WTC11 (cell line): ENCODE results near the gene UBE2S. TPM values are rescaled to one million over a fixed set of nuclear protein-coding genes. Genes with fewer than 3 reads are reported as not detected.

Source experiments
- ATAC-seq: fragments of 200-7000 bp; cut with Tn5 transposase; 2 replicates; pipeline ENCODE4 v1.10.0; 2021; ENCODE audit warnings: mild to moderate bottlenecking, moderate library complexity
- CTCF ChIA-PET: fragments of 300-600 bp; sonication (Branson Sonifier 250); formaldehyde crosslinking; loops from one replicate; lab custom pipeline; 2021; ENCODE audit warnings: antibody characterized with exemption; lab: Charles Lee
- POLR2A ChIA-PET: fragments of 350-600 bp; sonication (Branson Sonifier 250); formaldehyde crosslinking; loops from one replicate; lab custom pipeline; 2021; ENCODE audit warnings: antibody characterized with exemption; lab: Charles Lee
- DNase-seq: peaks from one replicate; pipeline ENCODE4 v3.0.0; 2021; ENCODE audit warnings: low spot score
- H3K27ac Mint-ChIP-seq: 2 replicates; pipeline ENCODE4 v1.8.0; 2021; ENCODE audit warnings: mixed read lengths
- H3K27me3 Mint-ChIP-seq: 2 replicates; pipeline ENCODE4 v1.8.0; 2021; ENCODE audit warnings: low read depth, mild to moderate bottlenecking, moderate library complexity, mixed read lengths
- H3K36me3 Mint-ChIP-seq: 2 replicates; pipeline ENCODE4 v1.8.0; 2021; ENCODE audit warnings: mixed read lengths
- H3K4me1 Mint-ChIP-seq: 2 replicates; pipeline ENCODE4 v1.8.0; 2022; ENCODE audit warnings: mixed read lengths
- H3K4me3 Mint-ChIP-seq: 2 replicates; pipeline ENCODE4 v1.8.0; 2021; ENCODE audit warnings: mild to moderate bottlenecking, moderate library complexity, mixed read lengths
- H3K9me3 Mint-ChIP-seq: 2 replicates; pipeline ENCODE4 v1.8.0; 2021; ENCODE audit warnings: mixed read lengths
- ETV6 ChIP-seq: sonication (generic); formaldehyde crosslinking; IDR thresholded peaks from 2 replicates; pipeline ENCODE4 v1.8.1; 2022; ENCODE audit warnings: mild to moderate bottlenecking, missing genetic modification reagents
- FOXP1 ChIP-seq: sonication (generic); formaldehyde crosslinking; IDR thresholded peaks from 2 replicates; pipeline ENCODE4 v1.8.0; 2022; ENCODE audit warnings: missing genetic modification reagents, mild to moderate bottlenecking, moderate library complexity, borderline replicate concordance
- GRHL2 ChIP-seq: fragments of 250-450 bp; sonication (Bioruptor Pico); IDR thresholded peaks from 2 replicates; pipeline ENCODE4 v1.8.0; 2022; ENCODE audit warnings: mild to moderate bottlenecking, moderate library complexity; ENCODE audit not compliant: insufficient replicate concordance, severe bottlenecking
- HMGA2 ChIP-seq: fragments of 250-450 bp; sonication (Bioruptor Pico); IDR thresholded peaks from 2 replicates; pipeline ENCODE4 v1.4.0; 2021; ENCODE audit warnings: mild to moderate bottlenecking, moderate library complexity
- MXD4 ChIP-seq: fragments of 250-450 bp; sonication (Bioruptor Pico); IDR thresholded peaks from 2 replicates; pipeline ENCODE4 v1.8.0; 2021; ENCODE audit warnings: mild to moderate bottlenecking, moderate library complexity, borderline replicate concordance
- NFE2L1 ChIP-seq: sonication (generic); formaldehyde crosslinking; IDR thresholded peaks from 2 replicates; pipeline ENCODE4 v1.8.1; 2023; ENCODE audit warnings: missing genetic modification reagents
- NFYB ChIP-seq: sonication (generic); formaldehyde crosslinking; conservative IDR thresholded peaks from 2 replicates; pipeline ENCODE4 v1.8.0; 2022; ENCODE audit warnings: low read depth, missing genetic modification reagents
- NR1H2 ChIP-seq: sonication (generic); formaldehyde crosslinking; IDR thresholded peaks from 2 replicates; pipeline ENCODE4 v1.9.0; 2021; ENCODE audit warnings: mild to moderate bottlenecking, moderate library complexity, missing genetic modification reagents
- SOX15 ChIP-seq: fragments of 250-450 bp; sonication (Bioruptor Pico); IDR thresholded peaks from 2 replicates; pipeline ENCODE4 v1.9.0; 2021; ENCODE audit warnings: mild to moderate bottlenecking
- TCF7 ChIP-seq: sonication (generic); formaldehyde crosslinking; IDR thresholded peaks from 2 replicates; pipeline ENCODE4 v1.8.0; 2022; ENCODE audit warnings: mild to moderate bottlenecking, low read depth, missing genetic modification reagents, moderate library complexity
- ZNF121 ChIP-seq: sonication (generic); formaldehyde crosslinking; IDR thresholded peaks from 2 replicates; pipeline ENCODE4 v1.8.0; 2023; ENCODE audit warnings: missing genetic modification reagents
- ZNF263 ChIP-seq: sonication (generic); formaldehyde crosslinking; IDR thresholded peaks from 2 replicates; pipeline ENCODE4 v1.8.1; 2022; ENCODE audit warnings: low read depth, mild to moderate bottlenecking, moderate library complexity, missing genetic modification reagents
- ZNF317 ChIP-seq: sonication (generic); formaldehyde crosslinking; IDR thresholded peaks from 2 replicates; pipeline ENCODE4 v1.8.1; 2023; ENCODE audit warnings: low read depth, mild to moderate bottlenecking, moderate library complexity, missing genetic modification reagents, borderline replicate concordance
- total RNA-seq: library from RNA; stranded (reverse); gene quantifications from 3 replicates; pipeline ENCODE4 v1.2.3, GENCODE V29; 2021
- TF ChIP-seq, protein P1 (sequence below): sonication (generic); formaldehyde crosslinking; IDR thresholded peaks from 2 replicates; pipeline ENCODE4 v1.8.1; 2023; ENCODE audit warnings: mild to moderate bottlenecking, missing genetic modification reagents, borderline replicate concordance
- TF ChIP-seq, protein P2 (sequence below): fragments of 250-450 bp; sonication (Bioruptor Pico); IDR thresholded peaks from 2 replicates; pipeline ENCODE4 v1.8.0; 2021; ENCODE audit warnings: mild to moderate bottlenecking
- TF ChIP-seq, protein P3 (sequence below): sonication (generic); formaldehyde crosslinking; IDR thresholded peaks from 2 replicates; pipeline ENCODE4 v1.8.0; 2022; ENCODE audit warnings: missing genetic modification reagents
- TF ChIP-seq, protein P4 (sequence below): fragments of 250-450 bp; sonication (Bioruptor Pico); conservative IDR thresholded peaks from 2 replicates; pipeline ENCODE4 v1.9.0; 2021; ENCODE audit warnings: mild to moderate bottlenecking
- TF ChIP-seq, protein P5 (sequence below): sonication (generic); formaldehyde crosslinking; IDR thresholded peaks from 2 replicates; pipeline ENCODE4 v1.8.1; 2022; ENCODE audit warnings: mild to moderate bottlenecking, moderate library complexity, missing genetic modification reagents
- TF ChIP-seq, protein P6 (sequence below): sonication (generic); formaldehyde crosslinking; IDR thresholded peaks from 2 replicates; pipeline ENCODE4 v1.8.1; 2022; ENCODE audit warnings: mild to moderate bottlenecking, missing genetic modification reagents, moderate library complexity, borderline replicate concordance

UBE2S gene
- total RNA-seq, 1 experiment from 2014 or later: 442 TPM

DNA sequence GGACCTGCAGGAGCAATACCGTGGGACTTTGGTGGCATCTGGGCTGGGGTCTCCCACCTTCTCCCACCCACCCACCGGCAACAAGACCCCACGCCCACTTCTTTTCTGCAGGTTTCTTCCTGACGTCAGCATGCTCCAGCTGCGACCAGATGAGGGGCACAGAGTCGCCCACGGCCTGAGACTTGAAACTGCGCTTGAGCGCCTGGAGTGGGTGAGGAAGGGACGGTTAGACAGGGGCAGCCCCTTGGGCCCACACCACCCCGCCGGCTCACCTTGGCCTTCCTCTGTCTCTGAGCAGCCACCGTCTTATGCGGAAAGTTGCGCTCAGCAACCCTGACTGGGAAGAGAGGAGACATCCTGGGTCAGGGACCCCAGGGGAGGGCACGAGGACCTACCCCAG, 46.7 kb downstream of the UBE2S start (continued):
- TF ChIP-seq, protein P1, sequence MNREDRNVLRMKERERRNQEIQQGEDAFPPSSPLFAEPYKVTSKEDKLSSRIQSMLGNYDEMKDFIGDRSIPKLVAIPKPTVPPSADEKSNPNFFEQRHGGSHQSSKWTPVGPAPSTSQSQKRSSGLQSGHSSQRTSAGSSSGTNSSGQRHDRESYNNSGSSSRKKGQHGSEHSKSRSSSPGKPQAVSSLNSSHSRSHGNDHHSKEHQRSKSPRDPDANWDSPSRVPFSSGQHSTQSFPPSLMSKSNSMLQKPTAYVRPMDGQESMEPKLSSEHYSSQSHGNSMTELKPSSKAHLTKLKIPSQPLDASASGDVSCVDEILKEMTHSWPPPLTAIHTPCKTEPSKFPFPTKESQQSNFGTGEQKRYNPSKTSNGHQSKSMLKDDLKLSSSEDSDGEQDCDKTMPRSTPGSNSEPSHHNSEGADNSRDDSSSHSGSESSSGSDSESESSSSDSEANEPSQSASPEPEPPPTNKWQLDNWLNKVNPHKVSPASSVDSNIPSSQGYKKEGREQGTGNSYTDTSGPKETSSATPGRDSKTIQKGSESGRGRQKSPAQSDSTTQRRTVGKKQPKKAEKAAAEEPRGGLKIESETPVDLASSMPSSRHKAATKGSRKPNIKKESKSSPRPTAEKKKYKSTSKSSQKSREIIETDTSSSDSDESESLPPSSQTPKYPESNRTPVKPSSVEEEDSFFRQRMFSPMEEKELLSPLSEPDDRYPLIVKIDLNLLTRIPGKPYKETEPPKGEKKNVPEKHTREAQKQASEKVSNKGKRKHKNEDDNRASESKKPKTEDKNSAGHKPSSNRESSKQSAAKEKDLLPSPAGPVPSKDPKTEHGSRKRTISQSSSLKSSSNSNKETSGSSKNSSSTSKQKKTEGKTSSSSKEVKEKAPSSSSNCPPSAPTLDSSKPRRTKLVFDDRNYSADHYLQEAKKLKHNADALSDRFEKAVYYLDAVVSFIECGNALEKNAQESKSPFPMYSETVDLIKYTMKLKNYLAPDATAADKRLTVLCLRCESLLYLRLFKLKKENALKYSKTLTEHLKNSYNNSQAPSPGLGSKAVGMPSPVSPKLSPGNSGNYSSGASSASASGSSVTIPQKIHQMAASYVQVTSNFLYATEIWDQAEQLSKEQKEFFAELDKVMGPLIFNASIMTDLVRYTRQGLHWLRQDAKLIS (CRISPR knock-in tag): no peak
- TF ChIP-seq, protein P2, sequence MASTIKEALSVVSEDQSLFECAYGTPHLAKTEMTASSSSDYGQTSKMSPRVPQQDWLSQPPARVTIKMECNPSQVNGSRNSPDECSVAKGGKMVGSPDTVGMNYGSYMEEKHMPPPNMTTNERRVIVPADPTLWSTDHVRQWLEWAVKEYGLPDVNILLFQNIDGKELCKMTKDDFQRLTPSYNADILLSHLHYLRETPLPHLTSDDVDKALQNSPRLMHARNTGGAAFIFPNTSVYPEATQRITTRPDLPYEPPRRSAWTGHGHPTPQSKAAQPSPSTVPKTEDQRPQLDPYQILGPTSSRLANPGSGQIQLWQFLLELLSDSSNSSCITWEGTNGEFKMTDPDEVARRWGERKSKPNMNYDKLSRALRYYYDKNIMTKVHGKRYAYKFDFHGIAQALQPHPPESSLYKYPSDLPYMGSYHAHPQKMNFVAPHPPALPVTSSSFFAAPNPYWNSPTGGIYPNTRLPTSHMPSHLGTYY (CRISPR knock-in tag): no peak
- TF ChIP-seq ZNF121 (no peak), ZNF263 (CRISPR knock-in tag) (no peak), NFE2L1 (CRISPR knock-in tag) (no peak), ZNF317 (CRISPR knock-in tag) (no peak), HMGA2 (CRISPR knock-in tag) (no peak)
- TF ChIP-seq, protein P3, sequence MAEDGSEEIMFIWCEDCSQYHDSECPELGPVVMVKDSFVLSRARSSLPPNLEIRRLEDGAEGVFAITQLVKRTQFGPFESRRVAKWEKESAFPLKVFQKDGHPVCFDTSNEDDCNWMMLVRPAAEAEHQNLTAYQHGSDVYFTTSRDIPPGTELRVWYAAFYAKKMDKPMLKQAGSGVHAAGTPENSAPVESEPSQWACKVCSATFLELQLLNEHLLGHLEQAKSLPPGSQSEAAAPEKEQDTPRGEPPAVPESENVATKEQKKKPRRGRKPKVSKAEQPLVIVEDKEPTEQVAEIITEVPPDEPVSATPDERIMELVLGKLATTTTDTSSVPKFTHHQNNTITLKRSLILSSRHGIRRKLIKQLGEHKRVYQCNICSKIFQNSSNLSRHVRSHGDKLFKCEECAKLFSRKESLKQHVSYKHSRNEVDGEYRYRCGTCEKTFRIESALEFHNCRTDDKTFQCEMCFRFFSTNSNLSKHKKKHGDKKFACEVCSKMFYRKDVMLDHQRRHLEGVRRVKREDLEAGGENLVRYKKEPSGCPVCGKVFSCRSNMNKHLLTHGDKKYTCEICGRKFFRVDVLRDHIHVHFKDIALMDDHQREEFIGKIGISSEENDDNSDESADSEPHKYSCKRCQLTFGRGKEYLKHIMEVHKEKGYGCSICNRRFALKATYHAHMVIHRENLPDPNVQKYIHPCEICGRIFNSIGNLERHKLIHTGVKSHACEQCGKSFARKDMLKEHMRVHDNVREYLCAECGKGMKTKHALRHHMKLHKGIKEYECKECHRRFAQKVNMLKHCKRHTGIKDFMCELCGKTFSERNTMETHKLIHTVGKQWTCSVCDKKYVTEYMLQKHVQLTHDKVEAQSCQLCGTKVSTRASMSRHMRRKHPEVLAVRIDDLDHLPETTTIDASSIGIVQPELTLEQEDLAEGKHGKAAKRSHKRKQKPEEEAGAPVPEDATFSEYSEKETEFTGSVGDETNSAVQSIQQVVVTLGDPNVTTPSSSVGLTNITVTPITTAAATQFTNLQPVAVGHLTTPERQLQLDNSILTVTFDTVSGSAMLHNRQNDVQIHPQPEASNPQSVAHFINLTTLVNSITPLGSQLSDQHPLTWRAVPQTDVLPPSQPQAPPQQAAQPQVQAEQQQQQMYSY (CRISPR knock-in tag): no peak

DNA sequence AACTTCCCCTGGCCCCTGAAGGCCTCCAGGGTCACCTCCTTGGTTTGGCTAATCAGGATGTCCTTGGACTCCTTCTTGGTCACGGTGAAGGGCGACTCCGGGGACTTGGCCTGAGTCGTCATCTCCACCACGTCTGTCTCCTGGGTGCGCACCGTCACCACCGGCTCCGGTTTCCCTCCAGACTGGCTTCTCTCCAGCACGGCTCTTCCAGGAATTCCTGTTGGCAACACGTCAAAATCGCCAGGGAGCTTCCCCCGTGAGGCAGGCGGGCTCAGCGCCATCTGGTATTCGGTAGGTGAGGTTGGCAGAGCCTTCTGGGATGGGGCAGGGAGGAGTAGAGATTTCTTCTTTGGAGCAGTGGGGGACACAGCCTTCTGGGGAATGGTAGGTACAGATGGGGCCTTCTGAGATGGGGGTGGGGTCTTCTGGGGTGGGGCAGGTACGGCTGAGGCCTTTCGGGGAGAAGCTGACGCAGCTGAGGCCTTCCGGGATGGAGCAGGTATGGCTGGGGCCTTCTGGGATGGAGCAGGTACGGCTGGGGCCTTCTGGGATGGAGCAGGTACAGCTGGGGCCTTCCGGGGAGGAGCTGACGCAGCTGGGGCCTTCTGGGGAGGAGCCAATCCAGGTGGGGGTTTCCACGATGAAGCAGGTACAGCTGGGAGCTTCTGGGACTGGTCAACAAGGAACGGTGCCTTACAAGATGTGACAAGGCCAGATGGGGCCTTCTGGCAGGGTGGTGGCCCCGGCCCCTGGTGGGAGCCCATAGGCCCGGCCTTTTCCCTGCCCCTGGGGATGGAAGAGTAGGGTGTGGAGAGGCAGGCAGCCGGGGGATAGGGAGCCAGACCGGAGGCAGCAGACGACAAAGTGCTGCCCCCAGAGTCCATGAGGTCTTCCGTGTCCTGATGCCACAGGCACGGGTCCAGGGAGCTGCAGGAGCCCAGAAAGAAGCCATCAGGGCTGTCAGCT, 48.4 kb downstream of the UBE2S start:
- ChIA-PET CTCF (interaction anchor here (0.7 to 1.8 kb wide), 3 partner anchors 25 to 58 kb away, joined by 3 to 8 read pairs (median 5); partner anchors contain the start of gene TMEM238), POLR2A (interaction anchor here (1.8 kb wide), 1 partner anchor 20 kb away, joined by 4 read pairs; the partner anchor contains the start of gene KMT5C)
- Mint-ChIP-seq H3K4me1 (peaks cover 7% of the 10 kb centered on the region), H3K4me3 (no peak overlapping the region), H3K27ac (no peak overlapping the region), H3K36me3 (no peaks in the 10 kb centered on the region), H3K27me3 (peaks cover 60% of the 10 kb centered on the region), H3K9me3 (no peaks in the 10 kb centered on the region)
- DNase-seq (no peak), ATAC-seq (no peak)
- TF ChIP-seq, protein P4, sequence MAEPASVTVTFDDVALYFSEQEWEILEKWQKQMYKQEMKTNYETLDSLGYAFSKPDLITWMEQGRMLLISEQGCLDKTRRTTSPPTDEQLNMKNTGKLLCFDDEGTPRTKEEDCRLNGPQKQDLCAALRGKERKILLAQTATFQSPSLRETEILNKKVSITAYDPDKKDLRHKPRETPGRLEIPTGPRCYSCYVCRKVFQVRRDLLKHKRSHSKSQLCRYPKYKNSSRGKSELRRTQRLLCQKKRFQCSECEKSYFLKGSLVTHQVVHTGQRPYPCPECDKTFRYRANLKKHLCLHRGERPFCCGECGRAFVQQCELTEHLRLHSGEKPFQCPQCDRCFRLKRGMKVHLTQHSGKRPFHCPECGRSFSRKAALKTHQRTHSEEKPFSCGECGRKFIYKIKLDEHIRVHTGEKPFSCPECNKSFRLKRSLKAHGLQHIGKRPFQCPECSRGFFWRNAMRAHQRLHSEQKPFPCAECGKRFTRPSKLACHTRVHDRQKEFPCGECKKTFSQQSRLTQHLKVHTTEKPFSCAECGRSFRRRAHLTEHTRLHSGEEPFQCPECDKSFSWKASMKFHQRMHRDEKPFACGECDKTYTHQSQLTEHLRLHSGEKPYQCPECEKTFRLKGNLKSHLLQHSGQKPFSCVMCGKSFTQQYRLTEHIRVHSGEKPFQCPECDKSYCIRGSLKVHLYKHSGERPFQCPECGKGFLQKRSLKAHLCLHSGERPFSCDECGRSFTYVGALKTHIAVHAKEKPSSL (CRISPR knock-in tag): no peak
- TF ChIP-seq, protein P5, sequence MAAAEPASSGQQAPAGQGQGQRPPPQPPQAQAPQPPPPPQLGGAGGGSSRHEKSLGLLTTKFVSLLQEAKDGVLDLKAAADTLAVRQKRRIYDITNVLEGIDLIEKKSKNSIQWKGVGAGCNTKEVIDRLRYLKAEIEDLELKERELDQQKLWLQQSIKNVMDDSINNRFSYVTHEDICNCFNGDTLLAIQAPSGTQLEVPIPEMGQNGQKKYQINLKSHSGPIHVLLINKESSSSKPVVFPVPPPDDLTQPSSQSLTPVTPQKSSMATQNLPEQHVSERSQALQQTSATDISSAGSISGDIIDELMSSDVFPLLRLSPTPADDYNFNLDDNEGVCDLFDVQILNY: no peak
- TF ChIP-seq TCF7 (no peak), MXD4 (CRISPR knock-in tag) (no peak), NFYB (CRISPR knock-in tag) (no peak), NR1H2 (CRISPR knock-in tag) (no peak), ETV6 (CRISPR knock-in tag) (no peak), FOXP1 (CRISPR knock-in tag) (no peak), GRHL2 (CRISPR knock-in tag) (no peak), HMGA2 (CRISPR knock-in tag) (no peak), ZNF263 (CRISPR knock-in tag) (no peak), SOX15 (CRISPR knock-in tag) (no peak)
- TF ChIP-seq, protein P6, sequence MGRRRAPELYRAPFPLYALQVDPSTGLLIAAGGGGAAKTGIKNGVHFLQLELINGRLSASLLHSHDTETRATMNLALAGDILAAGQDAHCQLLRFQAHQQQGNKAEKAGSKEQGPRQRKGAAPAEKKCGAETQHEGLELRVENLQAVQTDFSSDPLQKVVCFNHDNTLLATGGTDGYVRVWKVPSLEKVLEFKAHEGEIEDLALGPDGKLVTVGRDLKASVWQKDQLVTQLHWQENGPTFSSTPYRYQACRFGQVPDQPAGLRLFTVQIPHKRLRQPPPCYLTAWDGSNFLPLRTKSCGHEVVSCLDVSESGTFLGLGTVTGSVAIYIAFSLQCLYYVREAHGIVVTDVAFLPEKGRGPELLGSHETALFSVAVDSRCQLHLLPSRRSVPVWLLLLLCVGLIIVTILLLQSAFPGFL: no peak
